Measurements from ENCODE around the gene SCAP.

SCAP gene

DNA sequence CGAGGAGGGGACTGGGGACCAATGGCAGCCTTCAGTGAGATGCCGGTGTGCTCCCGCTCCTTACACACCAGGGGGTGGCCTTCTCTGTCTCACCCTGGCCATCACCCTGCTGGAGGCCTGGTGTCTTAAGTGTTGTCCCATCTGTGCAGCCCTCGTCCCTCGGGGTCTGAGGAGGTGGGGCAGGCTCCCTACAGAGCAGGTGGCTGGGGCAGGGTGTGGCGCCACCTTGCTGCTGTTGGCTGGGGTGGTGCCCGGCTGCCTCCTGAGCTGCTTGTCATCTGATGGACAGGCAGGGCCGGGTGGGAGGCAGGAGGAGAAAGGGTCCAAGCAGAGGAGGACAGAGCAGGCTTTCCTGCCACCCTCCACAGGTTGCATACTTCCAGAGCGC lies 69.0 kb downstream of the SCAP start:
- no peak for DNase-seq (ENCODE audit: extremely low read depth, insufficient read length)
- no peaks in the 10 kb centered on the region for H3K27me3 ChIP-seq (replicated peaks; ENCODE audit: control insufficient read depth, insufficient read depth, low read length)
- TF ChIP-seq, protein P1, sequence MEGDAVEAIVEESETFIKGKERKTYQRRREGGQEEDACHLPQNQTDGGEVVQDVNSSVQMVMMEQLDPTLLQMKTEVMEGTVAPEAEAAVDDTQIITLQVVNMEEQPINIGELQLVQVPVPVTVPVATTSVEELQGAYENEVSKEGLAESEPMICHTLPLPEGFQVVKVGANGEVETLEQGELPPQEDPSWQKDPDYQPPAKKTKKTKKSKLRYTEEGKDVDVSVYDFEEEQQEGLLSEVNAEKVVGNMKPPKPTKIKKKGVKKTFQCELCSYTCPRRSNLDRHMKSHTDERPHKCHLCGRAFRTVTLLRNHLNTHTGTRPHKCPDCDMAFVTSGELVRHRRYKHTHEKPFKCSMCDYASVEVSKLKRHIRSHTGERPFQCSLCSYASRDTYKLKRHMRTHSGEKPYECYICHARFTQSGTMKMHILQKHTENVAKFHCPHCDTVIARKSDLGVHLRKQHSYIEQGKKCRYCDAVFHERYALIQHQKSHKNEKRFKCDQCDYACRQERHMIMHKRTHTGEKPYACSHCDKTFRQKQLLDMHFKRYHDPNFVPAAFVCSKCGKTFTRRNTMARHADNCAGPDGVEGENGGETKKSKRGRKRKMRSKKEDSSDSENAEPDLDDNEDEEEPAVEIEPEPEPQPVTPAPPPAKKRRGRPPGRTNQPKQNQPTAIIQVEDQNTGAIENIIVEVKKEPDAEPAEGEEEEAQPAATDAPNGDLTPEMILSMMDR (IDR thresholded peaks at IDR 0.05; ENCODE audit: insufficient read depth, low read length, poor library complexity, severe bottlenecking): no peak
- peaks cover 30% of the 10 kb centered on the region for H3K36me3 ChIP-seq (ENCODE audit: control insufficient read depth, insufficient read depth, low read length)
- no peak overlapping the region for H3K4me3 ChIP-seq (replicated peaks; ENCODE audit: low read depth, low read length)

GRCh38 chr3:47405820-47406761 lies 69.7 kb downstream of the SCAP start:
- no peaks in the 10 kb centered on the region for H3K27me3 ChIP-seq (replicated peaks; ENCODE audit: control insufficient read depth, insufficient read depth, low read length)
- H3K36me3 ChIP-seq (ENCODE audit: control insufficient read depth, insufficient read depth, low read length): peaks cover 28% of the 10 kb centered on the region
- no peak for DNase-seq (ENCODE audit: extremely low read depth, insufficient read length)
- no peak overlapping the region for H3K4me3 ChIP-seq (replicated peaks; ENCODE audit: low read depth, low read length)
- TF ChIP-seq, protein P1 (IDR thresholded peaks at IDR 0.05; ENCODE audit: insufficient read depth, low read length, poor library complexity, severe bottlenecking): no peak

GRCh38 chr3:47404955-47405790 lies 70.6 kb downstream of the SCAP start:
- Histone ChIP-seq H3K4me3 (replicated peaks; ENCODE audit: low read depth, low read length) (no peak overlapping the region), H3K36me3 (ENCODE audit: control insufficient read depth, insufficient read depth, low read length) (peaks cover 28% of the 10 kb centered on the region), H3K27me3 (replicated peaks; ENCODE audit: control insufficient read depth, insufficient read depth, low read length) (no peaks in the 10 kb centered on the region)
- TF ChIP-seq, protein P1 (IDR thresholded peaks at IDR 0.05; ENCODE audit: insufficient read depth, low read length, poor library complexity, severe bottlenecking): no peak
- DNase-seq (ENCODE audit: extremely low read depth, insufficient read length): no peak

DNA sequence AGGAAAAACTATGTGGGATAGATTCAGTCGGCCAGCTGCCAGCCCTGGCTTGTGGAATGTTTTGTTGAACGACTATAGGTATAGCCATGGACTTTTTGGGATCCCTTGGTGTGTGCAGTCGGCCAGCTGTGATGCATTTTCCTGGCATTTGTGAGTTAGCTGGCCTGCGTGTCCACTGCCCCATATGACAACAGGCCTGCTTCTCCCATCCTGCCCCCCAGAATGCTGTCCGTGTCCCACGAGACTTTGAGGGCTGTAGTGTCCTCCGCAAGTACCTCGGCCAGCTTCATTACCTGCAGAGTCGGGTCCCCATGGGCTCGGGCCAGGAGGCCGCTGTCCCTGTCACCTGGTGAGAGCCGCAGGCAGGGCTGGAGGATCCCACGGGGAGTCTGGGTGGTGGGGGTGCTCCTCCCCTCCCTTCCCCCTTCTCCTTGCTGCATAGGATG lies 71.3 kb downstream of the SCAP start:
- TF ChIP-seq, protein P1 (IDR thresholded peaks at IDR 0.05; ENCODE audit: insufficient read depth, low read length, poor library complexity, severe bottlenecking): no peak
- no peak for DNase-seq (ENCODE audit: extremely low read depth, insufficient read length)
- H3K27me3 ChIP-seq (replicated peaks; ENCODE audit: control insufficient read depth, insufficient read depth, low read length): no peaks in the 10 kb centered on the region
- peaks cover 24% of the 10 kb centered on the region for H3K36me3 ChIP-seq (ENCODE audit: control insufficient read depth, insufficient read depth, low read length)
- no peak overlapping the region for H3K4me3 ChIP-seq (replicated peaks; ENCODE audit: low read depth, low read length)

DNA sequence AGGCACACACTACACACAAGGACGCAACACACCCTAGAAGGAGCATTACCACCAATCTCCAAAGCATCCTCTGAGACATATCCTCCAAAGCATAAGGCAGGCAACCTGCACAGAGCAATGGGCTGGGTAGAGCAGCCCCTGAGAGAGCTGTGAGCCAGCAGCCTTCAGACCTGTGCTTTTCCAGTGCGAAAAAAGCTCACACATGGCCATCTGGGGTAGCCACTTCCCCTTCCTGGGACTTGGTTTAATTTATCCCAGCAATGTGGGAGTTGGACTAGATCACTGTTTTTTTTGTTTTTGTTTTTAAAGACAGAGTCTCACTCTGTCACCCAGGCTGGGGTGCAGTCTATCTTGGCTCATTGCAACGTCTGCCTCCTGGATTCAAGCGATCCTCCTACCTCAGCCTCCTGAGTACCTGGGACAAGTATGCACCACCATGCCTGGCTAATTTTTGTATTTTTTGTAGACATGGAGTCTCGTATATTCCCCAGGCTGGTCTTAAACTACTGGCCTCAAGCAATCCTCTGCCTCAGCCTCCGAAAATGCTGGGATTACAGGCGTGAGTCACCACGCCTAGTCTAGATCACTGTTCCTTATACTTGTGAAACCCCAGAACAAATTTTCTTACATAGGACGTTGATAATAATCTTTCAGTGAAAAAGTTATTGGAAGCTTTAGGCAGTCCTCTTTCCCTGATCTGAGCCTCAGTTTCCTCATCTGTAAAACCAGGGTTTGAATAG lies 76.0 kb downstream of the SCAP start:
- no peak overlapping the region for H3K4me3 ChIP-seq (replicated peaks; ENCODE audit: low read depth, low read length)
- H3K36me3 ChIP-seq (ENCODE audit: control insufficient read depth, insufficient read depth, low read length): peaks cover 3% of the 10 kb centered on the region
- no peak for DNase-seq (ENCODE audit: extremely low read depth, insufficient read length)
- TF ChIP-seq, protein P1 (IDR thresholded peaks at IDR 0.05; ENCODE audit: insufficient read depth, low read length, poor library complexity, severe bottlenecking): no peak
- no peaks in the 10 kb centered on the region for H3K27me3 ChIP-seq (replicated peaks; ENCODE audit: control insufficient read depth, insufficient read depth, low read length)

Data from GM06990 (cell line).